GM21786 (cell line): ENCODE data around the gene AGMO.

ENCODE experiments used
- ATAC-seq: cut with Tn5 transposase; IDR thresholded peaks from one replicate; pipeline ENCODE4 v1.9.1; 2021; ENCODE audit not compliant: unreplicated experiment

The AGMO gene

GRCh38 chr7:15159261-15159660 is 402.6 kb downstream of the AGMO start:
- ATAC-seq, result no peak

GRCh38 chr7:15158141-15158810 is 403.5 kb downstream of the AGMO start:
- no peak for ATAC-seq
